Measurements from ENCODE around the gene TMEM108.

Gene TMEM108

GRCh38 chr3:133414021-133414392, 375.8 kb downstream of the TMEM108 start:
- DNase-seq (ENCODE audit: low read depth, low spot score) = no peak

DNA sequence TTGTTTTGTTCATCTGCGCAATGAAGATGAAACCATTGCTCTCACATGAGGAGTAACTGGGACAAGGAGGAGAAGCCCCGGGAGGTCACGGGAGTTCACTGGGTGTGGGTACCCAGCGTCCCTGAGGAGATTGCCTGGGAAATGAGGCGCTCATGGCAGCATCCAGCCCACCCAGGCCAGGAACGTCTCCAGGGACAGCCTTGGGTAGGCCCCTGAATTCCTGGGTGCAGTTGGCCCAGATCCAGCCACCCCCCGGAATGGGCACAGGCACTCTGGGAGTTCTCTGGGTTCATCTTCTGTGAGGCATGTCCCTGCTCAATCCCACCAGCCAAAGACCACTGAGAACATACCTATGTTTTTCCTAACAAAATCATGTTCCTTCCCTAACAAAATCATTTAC, 380.2 kb downstream of the TMEM108 start:
- no peak for DNase-seq (ENCODE audit: low read depth, low spot score)

- DNase-seq (ENCODE audit: low read depth, low spot score) = no peak
These were observed 381.1 kb downstream of the TMEM108 start for GRCh38 chr3:133419151-133419909.

GRCh38 chr3:133424937-133425869, 387.0 kb downstream of the TMEM108 start:
- DNase-seq (ENCODE audit: low read depth, low spot score) = no peak

DNA sequence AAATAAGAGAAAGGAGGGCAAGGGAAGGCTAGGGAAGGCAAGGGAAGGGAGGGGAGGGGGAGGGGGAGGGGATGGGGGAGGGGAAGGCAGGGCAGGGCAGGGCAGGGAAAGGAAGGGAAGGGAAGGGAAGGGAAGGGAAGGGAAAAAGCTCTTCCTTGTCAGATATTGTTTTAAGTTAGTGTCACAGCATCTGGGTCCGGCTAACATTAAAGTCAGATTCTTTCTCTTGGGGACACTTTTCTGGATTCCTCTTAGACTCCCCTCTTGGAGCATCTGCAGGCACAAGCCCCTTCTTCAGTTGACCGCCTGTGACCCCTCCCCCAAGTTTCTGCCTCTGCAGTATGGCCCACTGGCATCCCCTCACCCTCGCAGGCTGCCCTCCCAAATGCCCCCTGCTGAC, 387.7 kb downstream of the TMEM108 start:
- DNase-seq (ENCODE audit: low read depth, low spot score) = no peak

GRCh38 chr3:133426721-133427120, 388.5 kb downstream of the TMEM108 start:
- no peak for DNase-seq (ENCODE audit: low read depth, low spot score)

GRCh38 chr3:133428552-133428951, 390.4 kb downstream of the TMEM108 start:
- DNase-seq (ENCODE audit: low read depth, low spot score) = no peak

GRCh38 chr3:133429063-133429462, 390.9 kb downstream of the TMEM108 start:
- DNase-seq (ENCODE audit: low read depth, low spot score) = no peak

GRCh38 chr3:133439563-133439962, 401.4 kb downstream of the TMEM108 start:
- no peak for DNase-seq (ENCODE audit: low read depth, low spot score)

- no peak for DNase-seq (ENCODE audit: low read depth, low spot score)
These were observed 402.5 kb downstream of the TMEM108 start for GRCh38 chr3:133440652-133441051.

- no peak for DNase-seq (ENCODE audit: low read depth, low spot score)
These were observed 403.7 kb downstream of the TMEM108 start for GRCh38 chr3:133441867-133442270.

- no peak for DNase-seq (ENCODE audit: low read depth, low spot score)
These were observed 404.3 kb downstream of the TMEM108 start for GRCh38 chr3:133442518-133442917.

- DNase-seq (ENCODE audit: low read depth, low spot score) = no peak
These were observed 405.6 kb downstream of the TMEM108 start for GRCh38 chr3:133443649-133444422.

DNA sequence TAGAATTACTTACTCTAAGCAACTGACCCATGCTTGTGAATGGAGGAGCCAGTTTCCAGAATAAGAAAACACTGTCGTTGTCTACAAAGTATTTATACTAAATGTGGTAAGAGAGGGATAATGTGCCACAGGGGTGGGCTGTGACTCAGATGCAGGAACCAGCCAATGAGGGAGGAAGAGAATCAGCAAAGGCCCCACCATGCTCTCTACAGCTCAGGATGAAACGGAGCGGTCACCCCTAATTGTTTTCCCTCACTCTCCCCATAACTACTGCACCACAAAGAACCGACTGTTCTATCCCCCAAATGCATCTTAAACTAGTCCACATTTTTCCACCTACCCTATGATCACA, 406.2 kb downstream of the TMEM108 start:
- no peak for DNase-seq (ENCODE audit: low read depth, low spot score)

GRCh38 chr3:133445108-133445507, 406.9 kb downstream of the TMEM108 start:
- DNase-seq (ENCODE audit: low read depth, low spot score) = no peak
